Activated T-helper 2 cell treated with anti-CD3 and anti-CD28 coated beads, Interferon-gamma antibody, Interleukin-2, Interleukin-4, amounts not matched to agents 10 μg/mL and 5 μg/mL and 100 μg/mL, durations not matched to agents 14 hours and 24 hours and 36 hours (primary cell): Measurements from ENCODE around the gene SEC23A. TPM values are rescaled to one million over a fixed set of nuclear protein-coding genes. Genes with fewer than 3 reads are reported as not detected.
A peak's percentile ranks its signal among the peaks of the same experiment; 100 is the strongest.
"Not testable (repeated sequence)": the region's sequence is repeated elsewhere in the genome, so short reads cannot be mapped to it uniquely, and the experiment has no call there.

Experiments
- DNase-seq: peaks from one replicate; pipeline ENCODE4 v3.0.0; 2021; ENCODE audit warnings: low spot score
- H3K27ac Mint-ChIP-seq: one replicate; pipeline ENCODE4 v1.8.0; 2021; ENCODE audit warnings: mixed read lengths
- H3K27me3 Mint-ChIP-seq: one replicate; pipeline ENCODE4 v1.8.0; 2021; ENCODE audit warnings: low read depth, mixed read lengths
- H3K36me3 Mint-ChIP-seq: one replicate; pipeline ENCODE4 v1.8.0; 2021; ENCODE audit warnings: low read depth, mixed read lengths
- H3K4me1 Mint-ChIP-seq: one replicate; pipeline ENCODE4 v1.8.0; 2021; ENCODE audit warnings: low read depth, mixed read lengths
- H3K4me3 Mint-ChIP-seq: one replicate; pipeline ENCODE4 v1.8.0; 2021; ENCODE audit warnings: low read depth, mild to moderate bottlenecking, moderate library complexity, mixed read lengths
- H3K9me3 Mint-ChIP-seq: one replicate; pipeline ENCODE4 v1.8.0; 2021; ENCODE audit warnings: mixed read lengths
- intact Hi-C: fragments of 100-400 bp; cut with micrococcal nuclease; formaldehyde crosslinking; loops from one replicate; pipeline ENCODE4 v1.15.1; 2023
- total RNA-seq: library from RNA; stranded (reverse); gene quantifications from 2 replicates; pipeline ENCODE4 v1.2.3, GENCODE V29; 2022

Gene SEC23A
- total RNA-seq, 1 donor from 2014 or later, result 76.4 TPM

DNA sequence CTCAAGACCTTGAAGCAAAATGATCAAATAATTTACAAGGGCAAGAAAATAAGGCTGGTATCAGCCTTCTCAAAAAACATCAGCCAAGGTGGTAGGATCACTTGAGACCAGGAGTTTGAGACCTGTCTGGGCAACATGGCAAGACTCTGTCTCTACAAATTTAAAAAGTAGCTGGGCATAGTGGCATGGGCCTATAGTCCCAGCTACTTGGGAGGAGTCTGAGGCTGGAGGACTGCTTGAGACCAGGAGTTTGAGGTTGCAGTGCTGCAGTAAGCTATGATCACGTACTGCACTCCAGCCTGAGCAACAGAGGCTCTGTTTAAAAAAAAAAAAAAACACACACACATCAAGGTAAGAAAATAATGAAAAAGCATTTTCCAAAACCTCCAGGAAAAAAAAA is 22.1 kb downstream of the SEC23A start:
- Mint-ChIP-seq H3K36me3 (peaks cover 62% of the 10 kb centered on the region), H3K4me1 (no peaks in the 10 kb centered on the region), H3K4me3 (no peak overlapping the region), H3K27ac (no peak overlapping the region), H3K27me3 (no peaks in the 10 kb centered on the region), H3K9me3 (no peaks in the 10 kb centered on the region)
- intact Hi-C loops, result no loop called here
- DNase-seq, result no peak

- DNase-seq, result no peak
- intact Hi-C loops, result no loop called here
- peaks cover 63% of the 10 kb centered on the region for H3K36me3 Mint-ChIP-seq
- no peak overlapping the region for H3K4me3 Mint-ChIP-seq
- no peaks in the 10 kb centered on the region for H3K9me3 Mint-ChIP-seq
- no peaks in the 10 kb centered on the region for H3K4me1 Mint-ChIP-seq
- no peak overlapping the region for H3K27ac Mint-ChIP-seq
- H3K27me3 Mint-ChIP-seq, result no peaks in the 10 kb centered on the region
Measured at GRCh38 chr14:39071096-39071495, 31.9 kb downstream of the SEC23A start.

- DNase-seq, result no peak
- H3K9me3 Mint-ChIP-seq, result no peaks in the 10 kb centered on the region
- no peaks in the 10 kb centered on the region for H3K27me3 Mint-ChIP-seq
- no peak overlapping the region for H3K4me3 Mint-ChIP-seq
- no peak overlapping the region for H3K27ac Mint-ChIP-seq
- H3K36me3 Mint-ChIP-seq, result peaks cover 59% of the 10 kb centered on the region
- intact Hi-C loops, result no loop called here
- H3K4me1 Mint-ChIP-seq, result no peaks in the 10 kb centered on the region
Measured at GRCh38 chr14:39069923-39070322, 33.1 kb downstream of the SEC23A start.

DNA sequence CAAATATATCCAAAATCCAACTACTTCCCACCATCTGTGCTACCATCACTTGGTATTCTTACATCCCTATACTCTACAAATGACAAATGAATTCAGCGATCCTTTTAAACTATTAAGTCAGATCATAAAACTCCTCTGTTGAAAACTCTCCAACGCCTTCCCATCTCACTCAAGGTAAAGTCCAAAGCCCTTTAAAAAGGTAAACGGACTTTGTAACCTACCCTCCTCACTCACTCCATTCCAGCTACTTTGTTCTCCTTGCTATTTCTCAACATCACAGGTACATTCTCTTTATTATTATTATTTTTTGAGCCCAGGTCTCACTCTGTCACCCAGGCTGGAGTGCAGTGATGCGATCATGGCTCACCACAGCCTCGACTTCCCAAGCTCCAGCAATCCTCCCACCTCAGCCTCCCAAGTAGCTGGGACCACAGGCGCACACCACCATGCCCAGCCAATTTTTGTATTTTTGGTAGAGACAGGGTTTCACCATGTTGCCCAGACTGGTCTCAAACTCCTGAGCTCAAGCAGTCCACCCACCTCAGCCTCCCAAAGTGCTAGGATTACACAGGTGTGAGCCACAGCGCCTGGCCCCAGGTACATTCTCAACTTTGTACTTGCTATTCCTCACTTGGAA is 33.7 kb downstream of the SEC23A start:
- intact Hi-C loops, H3K4me1 Mint-ChIP-seq, H3K9me3 Mint-ChIP-seq, H3K27me3 Mint-ChIP-seq, DNase-seq, H3K27ac Mint-ChIP-seq, H3K4me3 Mint-ChIP-seq: not testable (repeated sequence)
- H3K36me3 Mint-ChIP-seq, result peaks cover 61% of the 10 kb centered on the region

GRCh38 chr14:39060818-39061437 is 42.1 kb downstream of the SEC23A start:
- Mint-ChIP-seq H3K36me3 (peaks cover 85% of the 10 kb centered on the region), H3K9me3 (peaks cover 19% of the 10 kb centered on the region), H3K27ac (no peak overlapping the region), H3K4me1 (no peaks in the 10 kb centered on the region), H3K4me3 (no peak overlapping the region), H3K27me3 (no peaks in the 10 kb centered on the region)
- intact Hi-C loops, result no loop called here
- DNase-seq, result no peak

GRCh38 chr14:39055786-39056474 is 47.1 kb downstream of the SEC23A start:
- intact Hi-C loops, result no loop called here
- Mint-ChIP-seq H3K4me3 (no peak overlapping the region), H3K9me3 (peaks cover 21% of the 10 kb centered on the region), H3K4me1 (peaks cover 2% of the 10 kb centered on the region), H3K36me3 (peaks cover 93% of the 10 kb centered on the region), H3K27ac (no peak overlapping the region), H3K27me3 (no peaks in the 10 kb centered on the region)
- no peak for DNase-seq

DNA sequence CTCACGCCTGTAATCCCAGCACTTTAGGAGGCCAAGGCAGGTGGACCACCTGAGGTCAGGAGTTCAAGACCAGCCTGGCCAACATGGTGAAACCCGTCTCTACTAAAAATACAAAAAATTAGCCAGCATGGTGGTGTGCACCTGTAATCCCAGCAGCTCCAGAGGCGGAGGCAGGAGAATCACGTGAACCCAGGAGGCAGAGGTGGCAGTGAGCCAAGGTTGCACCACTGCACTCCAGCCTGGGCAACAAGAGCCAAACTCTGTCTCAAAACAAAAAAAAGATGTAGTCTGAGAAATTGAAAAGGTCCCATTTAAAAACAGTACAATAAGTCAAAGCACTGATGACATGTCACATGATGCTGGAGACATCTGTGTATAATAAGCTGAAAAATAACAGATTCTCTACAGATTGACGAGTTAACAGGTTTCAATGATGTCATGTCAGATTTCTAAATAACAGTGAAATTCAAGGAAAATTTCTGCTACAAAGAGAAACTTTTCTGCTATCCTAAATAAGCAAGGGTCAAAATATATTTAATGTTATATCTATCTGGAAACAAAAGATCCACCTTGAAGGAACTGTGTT is 50.1 kb downstream of the SEC23A start:
- H3K4me1 Mint-ChIP-seq, H3K27me3 Mint-ChIP-seq, H3K27ac Mint-ChIP-seq, DNase-seq, intact Hi-C loops, H3K4me3 Mint-ChIP-seq, H3K9me3 Mint-ChIP-seq: not testable (repeated sequence)
- H3K36me3 Mint-ChIP-seq, result peaks cover 85% of the 10 kb centered on the region

DNA sequence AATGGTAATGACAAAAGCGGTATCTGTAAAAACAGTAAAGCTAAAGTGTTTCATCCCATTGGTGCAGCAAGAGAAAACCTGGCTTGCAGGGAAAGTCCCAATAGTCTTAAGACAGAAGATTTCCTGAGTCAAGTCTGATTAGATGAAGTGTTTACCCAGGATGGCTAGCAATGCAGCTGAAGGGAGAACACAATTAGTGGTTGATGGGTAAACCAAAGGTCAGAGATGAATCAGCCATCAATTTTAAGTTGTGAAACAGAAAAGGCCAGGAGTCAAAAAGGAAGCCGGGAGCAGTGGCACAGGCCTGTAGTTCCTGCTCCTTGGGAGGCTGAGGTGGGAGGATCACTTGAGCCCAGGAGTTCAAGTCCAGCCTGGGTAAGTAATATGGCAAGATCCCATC is 52.6 kb downstream of the SEC23A start:
- no peak for DNase-seq
- Mint-ChIP-seq H3K27me3 (no peaks in the 10 kb centered on the region), H3K36me3 (peaks cover 87% of the 10 kb centered on the region), H3K9me3 (no peaks in the 10 kb centered on the region), H3K4me1 (peaks cover 8% of the 10 kb centered on the region), H3K4me3 (no peak overlapping the region), H3K27ac (peak overlapping the region; percentile 24)
- intact Hi-C loops, result no loop called here

- DNase-seq, H3K27ac Mint-ChIP-seq: not testable (repeated sequence)
Measured at GRCh38 chr14:39045889-39046288, 57.1 kb downstream of the SEC23A start.

DNA sequence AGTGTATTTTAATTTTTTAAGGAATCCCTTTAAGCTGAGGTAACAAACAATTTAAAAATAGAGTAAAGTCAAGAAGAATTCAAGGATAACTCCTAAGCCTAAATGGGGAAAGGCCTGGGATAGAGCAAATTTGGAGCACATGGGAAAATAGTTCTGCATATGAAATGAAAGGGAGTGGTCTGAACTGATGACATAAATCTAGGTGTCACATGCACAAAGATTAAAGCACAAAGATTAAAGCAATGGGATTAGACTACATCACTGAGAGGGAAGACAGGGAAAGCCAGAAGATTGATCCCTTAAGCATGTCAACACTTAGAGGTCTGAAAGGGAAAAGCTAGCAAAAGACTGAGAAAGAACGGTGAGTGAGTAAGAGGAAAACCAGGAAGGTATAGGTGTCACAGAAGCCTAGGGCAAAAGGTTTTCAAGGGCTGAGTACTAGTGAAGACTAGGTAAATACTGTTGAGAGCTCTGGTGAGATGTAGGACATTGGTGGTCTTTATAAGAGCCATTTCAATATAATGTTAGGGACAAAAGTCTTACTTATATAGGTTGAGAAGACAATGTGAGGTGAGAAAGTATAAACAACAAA is 59.6 kb downstream of the SEC23A start:
- Mint-ChIP-seq H3K4me3 (no peak overlapping the region), H3K27me3 (no peaks in the 10 kb centered on the region), H3K4me1 (peaks cover 12% of the 10 kb centered on the region), H3K27ac (no peak overlapping the region), H3K9me3 (no peaks in the 10 kb centered on the region), H3K36me3 (peaks cover 56% of the 10 kb centered on the region)
- intact Hi-C loops, result no loop called here
- DNase-seq, result no peak

More at GRCh38 chr14:39045889-39046288, 57.1 kb downstream of the SEC23A start:
- H3K9me3 Mint-ChIP-seq, H3K4me1 Mint-ChIP-seq, H3K27me3 Mint-ChIP-seq, intact Hi-C loops, H3K4me3 Mint-ChIP-seq: not testable (repeated sequence)
- peaks cover 65% of the 10 kb centered on the region for H3K36me3 Mint-ChIP-seq

DNA sequence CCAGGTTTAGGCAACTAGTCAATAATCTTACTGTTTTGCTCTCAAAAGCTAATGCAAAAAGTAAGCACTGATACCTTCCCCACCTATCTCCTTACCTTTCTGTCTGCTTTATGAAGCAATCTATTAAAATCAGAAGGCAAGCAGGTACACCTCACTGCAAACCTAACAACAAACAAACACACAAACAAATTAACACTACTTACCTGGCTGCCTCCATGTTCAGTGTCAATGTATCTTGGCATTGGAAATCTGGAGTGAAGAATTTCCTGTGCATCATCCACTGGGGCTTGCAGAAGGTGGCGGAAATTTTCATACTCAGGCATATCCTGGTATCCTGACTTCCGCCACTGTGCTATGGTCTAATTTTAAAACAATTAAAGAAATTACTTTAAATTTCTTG is 62.5 kb downstream of the SEC23A start:
- Mint-ChIP-seq H3K4me1 (peaks cover 10% of the 10 kb centered on the region), H3K27me3 (no peaks in the 10 kb centered on the region), H3K9me3 (no peaks in the 10 kb centered on the region), H3K4me3 (no peak overlapping the region), H3K36me3 (peaks cover 32% of the 10 kb centered on the region), H3K27ac (no peak overlapping the region)
- intact Hi-C loops, result no loop called here
- DNase-seq, result no peak

DNA sequence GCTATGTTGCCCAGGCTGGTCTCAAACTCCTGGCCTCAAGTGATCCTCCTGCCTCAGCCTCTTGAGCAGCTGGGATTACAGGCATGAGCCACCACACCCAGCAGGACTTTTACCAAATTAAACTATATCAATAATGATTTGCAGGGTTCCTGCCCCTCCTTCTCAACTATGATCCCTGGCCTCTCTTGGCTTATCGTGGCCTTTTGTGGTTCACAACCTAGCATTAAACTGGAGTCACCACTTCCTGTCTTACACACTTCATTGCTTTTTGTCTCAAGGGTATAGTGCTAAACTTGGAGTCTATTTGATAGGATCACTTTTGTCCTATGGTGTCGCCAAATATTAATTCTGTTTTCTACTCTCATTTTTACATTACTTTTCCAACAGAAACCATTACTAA is 64.5 kb downstream of the SEC23A start:
- H3K27me3 Mint-ChIP-seq, result no peaks in the 10 kb centered on the region
- no peak overlapping the region for H3K4me3 Mint-ChIP-seq
- no peak for DNase-seq
- intact Hi-C loops, result no loop called here
- H3K9me3 Mint-ChIP-seq, result no peaks in the 10 kb centered on the region
- H3K4me1 Mint-ChIP-seq, result peaks cover 10% of the 10 kb centered on the region
- H3K36me3 Mint-ChIP-seq, result peaks cover 22% of the 10 kb centered on the region
- no peak overlapping the region for H3K27ac Mint-ChIP-seq

DNA sequence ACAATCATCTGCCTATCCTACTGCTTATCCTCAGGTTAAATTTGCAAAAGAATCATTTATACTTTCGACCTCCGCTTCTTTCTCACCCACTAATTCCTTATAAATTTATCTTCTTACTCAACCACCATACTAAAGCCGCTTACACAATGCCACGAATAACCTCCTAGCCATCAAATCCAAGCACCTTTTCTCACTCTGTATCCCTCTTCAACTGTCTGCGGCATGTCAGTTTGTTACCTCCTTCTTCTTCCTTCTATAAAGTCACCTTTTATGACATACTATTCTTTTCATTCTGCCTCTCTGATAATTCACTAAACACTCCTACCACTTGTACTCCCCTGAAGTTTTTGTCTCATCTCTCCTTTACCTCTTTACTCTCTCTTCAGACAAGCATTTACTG is 66.3 kb downstream of the SEC23A start:
- intact Hi-C loops, result no loop called here
- H3K9me3 Mint-ChIP-seq, result no peaks in the 10 kb centered on the region
- peaks cover 14% of the 10 kb centered on the region for H3K36me3 Mint-ChIP-seq
- H3K27ac Mint-ChIP-seq, result no peak overlapping the region
- DNase-seq, result no peak
- H3K4me3 Mint-ChIP-seq, result no peak overlapping the region
- no peaks in the 10 kb centered on the region for H3K27me3 Mint-ChIP-seq
- H3K4me1 Mint-ChIP-seq, result peaks cover 10% of the 10 kb centered on the region
